Lower leg skin (tissue), 4 donors: ENCODE measurements around the gene ZC3H18. TPM values are rescaled to one million over a fixed set of nuclear protein-coding genes. Genes with fewer than 3 reads are reported as not detected.

Source experiments
- DNase-seq, 2 donors: peaks; one replicate each; pipeline ENCODE4 v3.0.0-alpha.2; 2019; ENCODE audit warnings: low spot score in 2 of 2
- H3K4me3 ChIP-seq: fragments of 200-600 bp; sonication (generic); 2 replicates; pipeline ENCODE4 v1.5.1; 2017; ENCODE audit warnings: mild to moderate bottlenecking, low read depth; ENCODE audit not compliant: poor library complexity, severe bottlenecking
- POLR2A ChIP-seq, 2 donors: fragments of 450-650 bp; IDR thresholded peaks; one replicate each; pipeline ENCODE4 v1.6.1; 2016 to 2017; ENCODE audit warnings: antibody characterized with exemption in 2 of 2, mild to moderate bottlenecking in 1 of 2, moderate library complexity in 1 of 2
- WGBS, 2 donors: methylation state at CpG; one replicate each; pipeline ENCODE4 v1.1.5; 2018; 5-methylcytosine and 5-hydroxymethylcytosine counted together
- intact Hi-C: fragments of 100-400 bp; cut with DNase I; formaldehyde crosslinking; loops from one replicate; pipeline ENCODE4 v1.15.0; 2023; ENCODE audit warnings: low total_unique reads
- total RNA-seq, 4 donors: library from RNA; depleted of rRNA; stranded (reverse); fragments of >200 nt; gene quantifications; one replicate each; pipeline ENCODE4 v1.1.0, GENCODE V29; 2016
- TF ChIP-seq, protein P1 (sequence below), 3 donors: fragments of 450-650 bp; IDR thresholded peaks; one replicate each; pipeline ENCODE4 v1.5.1; 2016; ENCODE audit warnings: antibody characterized with exemption in 3 of 3, mild to moderate bottlenecking in 3 of 3, moderate library complexity in 2 of 3

ZC3H18 gene
- total RNA-seq, 4 donors from 2014 or later: 16.5 to 32.3 (median 18.5) TPM

DNA sequence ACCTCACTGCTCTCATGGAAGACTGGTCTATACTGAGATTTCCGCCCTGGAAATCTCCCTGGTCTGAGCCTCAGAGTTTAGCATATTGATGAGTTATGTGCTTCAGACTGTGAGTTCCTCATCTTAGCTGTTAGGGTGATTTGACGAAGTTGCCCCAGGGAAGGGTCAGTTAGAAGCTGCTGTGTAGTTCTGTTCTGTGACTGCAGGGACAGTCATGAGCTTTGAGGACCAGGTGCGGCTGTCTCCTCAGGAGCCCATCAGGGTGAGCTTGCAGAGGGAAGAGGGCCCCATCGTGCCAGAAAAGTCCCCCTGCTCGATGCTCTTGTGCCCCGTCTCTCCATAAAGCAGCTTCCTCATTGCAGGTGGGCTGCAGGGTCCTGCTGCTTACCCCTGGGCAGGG, 39.9 kb downstream of the ZC3H18 start:
- no peak overlapping the region for H3K4me3 ChIP-seq
- intact Hi-C loops: no loop called here
- WGBS, 2 donors: 92 to 96% methylated on average over 6 of the region's 6 CpGs
- DNase-seq: no peak
- TF ChIP-seq, protein P1, sequence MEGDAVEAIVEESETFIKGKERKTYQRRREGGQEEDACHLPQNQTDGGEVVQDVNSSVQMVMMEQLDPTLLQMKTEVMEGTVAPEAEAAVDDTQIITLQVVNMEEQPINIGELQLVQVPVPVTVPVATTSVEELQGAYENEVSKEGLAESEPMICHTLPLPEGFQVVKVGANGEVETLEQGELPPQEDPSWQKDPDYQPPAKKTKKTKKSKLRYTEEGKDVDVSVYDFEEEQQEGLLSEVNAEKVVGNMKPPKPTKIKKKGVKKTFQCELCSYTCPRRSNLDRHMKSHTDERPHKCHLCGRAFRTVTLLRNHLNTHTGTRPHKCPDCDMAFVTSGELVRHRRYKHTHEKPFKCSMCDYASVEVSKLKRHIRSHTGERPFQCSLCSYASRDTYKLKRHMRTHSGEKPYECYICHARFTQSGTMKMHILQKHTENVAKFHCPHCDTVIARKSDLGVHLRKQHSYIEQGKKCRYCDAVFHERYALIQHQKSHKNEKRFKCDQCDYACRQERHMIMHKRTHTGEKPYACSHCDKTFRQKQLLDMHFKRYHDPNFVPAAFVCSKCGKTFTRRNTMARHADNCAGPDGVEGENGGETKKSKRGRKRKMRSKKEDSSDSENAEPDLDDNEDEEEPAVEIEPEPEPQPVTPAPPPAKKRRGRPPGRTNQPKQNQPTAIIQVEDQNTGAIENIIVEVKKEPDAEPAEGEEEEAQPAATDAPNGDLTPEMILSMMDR (IDR thresholded peaks at IDR 0.05): no peak
- no peak for TF ChIP-seq POLR2A (IDR thresholded peaks at IDR 0.05)

DNA sequence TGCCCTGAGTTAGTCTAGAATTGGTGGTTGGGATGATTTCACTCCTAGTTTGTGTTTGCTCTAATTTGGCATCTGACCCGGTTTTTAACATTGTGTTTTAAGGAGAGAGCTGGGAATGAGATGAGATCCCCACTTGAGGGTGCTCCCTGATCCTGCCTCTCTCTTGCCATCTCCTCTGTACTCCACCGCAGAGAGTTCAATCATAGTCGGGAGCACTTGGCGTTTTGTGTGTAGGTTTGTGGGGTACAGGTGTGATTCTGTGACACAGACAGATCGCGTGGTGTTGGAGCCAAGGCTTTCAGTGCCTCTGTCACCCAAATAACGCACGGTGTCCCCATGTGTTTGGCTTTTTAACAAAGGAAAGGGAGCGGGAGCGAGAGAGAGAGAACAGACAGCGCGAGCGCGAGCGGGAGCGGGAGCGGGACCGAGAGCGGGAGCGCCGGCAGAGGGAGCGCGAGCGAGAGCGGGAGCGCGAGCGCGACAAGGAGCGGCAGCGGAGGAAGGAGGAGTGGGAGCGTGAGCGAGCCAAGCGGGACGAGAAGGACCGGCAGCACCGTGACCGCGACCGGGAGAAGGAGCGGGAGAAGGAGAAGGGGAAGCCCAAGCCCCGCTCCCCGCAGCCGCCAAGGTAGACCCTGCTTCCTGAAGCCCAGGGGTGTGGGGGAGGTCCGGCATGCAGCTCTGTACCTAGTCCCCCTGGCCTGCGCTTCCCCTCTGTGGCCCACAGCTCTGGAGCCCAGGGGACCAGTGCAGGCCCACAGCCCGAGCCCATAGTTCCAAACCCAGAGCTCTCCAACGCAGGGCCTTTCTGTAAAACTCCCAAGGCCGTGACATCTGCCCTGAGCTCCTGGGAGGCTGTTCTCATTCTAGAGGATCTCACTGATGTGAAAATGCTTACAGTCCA, 41.0 kb downstream of the ZC3H18 start:
- no peak for TF ChIP-seq POLR2A (IDR thresholded peaks at IDR 0.05)
- TF ChIP-seq, protein P1 (IDR thresholded peaks at IDR 0.05): no peak
- 88 to 90% methylated on average over 49 of the region's 49 CpGs for WGBS, 2 donors
- intact Hi-C loops: no loop called here

DNA sequence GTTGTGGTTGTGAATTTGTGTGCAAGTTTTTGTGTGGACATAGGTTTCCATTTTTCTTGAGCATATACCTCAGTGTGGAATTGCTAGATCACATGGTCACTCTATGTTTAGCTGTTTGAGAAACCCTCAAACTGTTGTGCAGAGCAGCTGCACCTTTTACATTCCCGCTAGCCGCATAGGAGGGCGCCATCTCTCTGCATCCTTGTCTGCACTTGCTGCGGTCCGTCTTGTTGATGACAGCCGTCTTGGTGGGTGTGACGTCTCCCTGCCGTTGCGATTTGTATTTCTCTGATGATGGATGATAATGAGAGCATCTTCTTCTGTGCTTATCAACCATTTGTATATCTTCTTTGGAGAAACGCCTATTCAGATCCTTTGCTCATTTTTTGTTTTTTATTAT, 43.1 kb downstream of the ZC3H18 start:
- intact Hi-C loops: no loop called here
- no peak overlapping the region for H3K4me3 ChIP-seq
- 79 to 80% methylated on average over 10 of the region's 10 CpGs for WGBS, 2 donors
- DNase-seq: no peak
- TF ChIP-seq, protein P1 (IDR thresholded peaks at IDR 0.05): no peak
- TF ChIP-seq POLR2A (IDR thresholded peaks at IDR 0.05): no peak

More for the DNA sequence above, 41.0 kb downstream of the ZC3H18 start:
- no peak for DNase-seq
- no peak overlapping the region for H3K4me3 ChIP-seq

DNA sequence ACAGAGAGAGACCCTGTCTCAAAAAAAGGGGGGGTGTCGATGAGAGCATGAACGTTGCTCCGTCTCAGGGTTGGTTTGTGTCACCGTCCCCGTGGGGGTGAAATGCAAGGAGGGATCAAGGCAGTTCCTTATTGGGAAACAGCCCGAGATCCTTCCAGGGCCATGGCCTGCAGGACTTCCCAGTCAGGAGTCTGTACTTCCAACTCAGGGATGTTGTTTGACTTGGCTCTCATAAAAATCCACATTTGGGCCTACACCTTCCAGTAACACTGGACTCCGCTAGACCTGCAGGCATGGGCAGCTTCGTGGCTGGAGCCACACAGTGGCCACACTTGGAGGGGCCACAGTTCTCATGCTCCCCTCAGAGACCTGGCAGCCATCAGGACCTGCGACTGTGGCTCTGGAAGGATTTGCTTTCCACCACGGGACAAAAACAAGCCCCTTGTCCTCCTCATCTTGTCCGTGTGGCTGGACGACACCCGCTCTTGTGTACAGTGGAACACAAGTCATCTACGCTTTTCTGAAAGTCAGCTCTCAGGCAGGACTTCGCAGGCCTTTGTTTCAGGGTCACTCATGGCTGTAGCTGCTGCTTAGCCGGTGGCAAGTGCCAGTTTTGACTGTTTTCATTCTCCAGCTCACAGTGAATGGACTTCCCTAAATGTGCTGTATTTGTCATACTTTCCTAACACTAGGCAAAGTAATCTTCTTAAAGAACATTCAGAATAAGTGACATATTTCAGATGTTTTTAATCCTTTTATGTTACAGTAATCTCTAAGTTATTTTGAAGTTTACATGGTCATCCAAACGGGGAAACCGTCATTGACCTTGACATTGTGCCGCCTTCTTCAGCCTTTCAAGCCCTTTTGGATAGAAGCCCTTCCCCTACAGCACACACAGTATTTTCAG, 44.0 kb downstream of the ZC3H18 start:
- TF ChIP-seq POLR2A (IDR thresholded peaks at IDR 0.05): no peak
- TF ChIP-seq, protein P1 (IDR thresholded peaks at IDR 0.05): no peak
- 88 to 92% methylated on average over 19 of the region's 19 CpGs for WGBS, 2 donors
- intact Hi-C loops: no loop called here
- H3K4me3 ChIP-seq: no peak overlapping the region
- no peak for DNase-seq

DNA sequence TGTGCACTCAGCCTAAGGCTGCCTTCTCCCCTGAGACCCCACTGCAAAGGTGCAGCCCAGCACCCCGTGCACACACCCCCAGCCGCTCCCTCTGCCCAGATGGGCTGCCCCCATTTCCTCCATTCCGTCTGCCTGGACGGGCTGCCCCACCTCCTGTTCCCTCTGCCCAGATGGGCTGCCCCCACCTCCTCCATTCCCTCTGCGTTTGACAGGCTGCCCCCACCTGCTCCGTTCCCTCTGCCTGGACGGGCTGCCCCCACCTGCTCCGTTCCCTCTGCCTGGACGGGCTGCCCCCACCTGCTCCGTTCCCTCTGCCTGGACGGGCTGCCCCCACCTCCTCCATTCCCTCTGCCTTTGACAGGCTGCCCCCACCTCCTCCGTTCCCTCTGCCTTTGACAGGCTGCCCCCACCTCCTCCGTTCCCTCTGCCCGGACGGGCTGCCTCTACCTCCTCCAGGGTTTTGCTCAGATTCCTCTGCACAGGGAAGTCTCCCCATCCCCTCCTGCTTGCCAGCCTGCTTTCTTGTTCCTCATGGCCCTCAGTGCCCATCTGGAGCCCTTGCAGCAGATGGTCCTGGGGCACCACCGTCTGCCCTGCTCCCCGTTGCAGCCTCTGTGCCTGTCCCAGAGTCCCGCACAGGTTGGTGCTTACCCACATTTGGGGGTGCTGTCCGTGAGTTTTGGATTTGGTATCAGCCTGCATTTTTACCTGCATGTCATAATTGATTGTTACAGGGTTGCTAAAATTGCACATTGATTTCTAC, 44.8 kb downstream of the ZC3H18 start:
- DNase-seq: no peak
- intact Hi-C loops: no loop called here
- 90 to 92% methylated on average over 19 of the region's 19 CpGs for WGBS, 2 donors
- H3K4me3 ChIP-seq: no peak overlapping the region
- TF ChIP-seq, protein P1 (IDR thresholded peaks at IDR 0.05): no peak
- TF ChIP-seq POLR2A (IDR thresholded peaks at IDR 0.05): no peak
